Vein endothelial cell (primary cell): ENCODE data around the gene SP4. TPM values are rescaled to one million over a fixed set of nuclear protein-coding genes. Genes with fewer than 3 reads are reported as not detected.

Source experiments
- small RNA-seq: library from RNA; depleted of rRNA; stranded (forward); fragments of <200 nt; gene quantifications from one replicate; pipeline ENCODE3, GENCODE V24; 2012
- total RNA-seq: library from RNA; depleted of rRNA; stranded (reverse); fragments of >200 nt; gene quantifications from 2 replicates; pipeline ENCODE4 v1.2.3, GENCODE V29; 2012

Gene SP4
- total RNA-seq, result 6.5 and 6.7 TPM in 2 replicates

GRCh38 chr7:21427871-21428658, at the start of gene SP4:
TSS of gene SP4 (plus strand) at chr7:21428083. CDS start at chr7:21428252, 169 bp downstream.

GRCh38 chr7:21542891-21543527, 115.1 kb downstream of the SP4 start, which contains the start of gene DNAH11:
TSS of gene DNAH11 (plus strand) at chr7:21543039. CDS start at chr7:21543246, 207 bp downstream.

Small RNAs within 50 kb of the gene (small RNA-seq; reads per million reads assigned to genes)
- not detected for gene MIR1183
- gene RNU1-15P, result not detected

Other genes with a start within 250 kb of the SP4 start
- 1.3 and 5.3 TPM in 2 replicates for gene DNAH11, start 115.0 kb downstream of the SP4 start, total RNA-seq